Ectodermal cell (in vitro differentiated cells): ENCODE measurements around the gene CNTNAP5.

Experiments
- H3K27ac ChIP-seq: 2 replicates; pipeline ENCODE4 v1.7.0; 2013; ENCODE audit warnings: mild to moderate bottlenecking, low read depth, low read length; ENCODE audit not compliant: insufficient read depth, poor library complexity, severe bottlenecking
- H3K27me3 ChIP-seq: 2 replicates; pipeline ENCODE4 v1.7.0; 2013; ENCODE audit warnings: mild to moderate bottlenecking, low read length; ENCODE audit not compliant: insufficient read depth, control insufficient read depth, poor library complexity, severe bottlenecking
- H3K36me3 ChIP-seq: one replicate; pipeline ENCODE4 v1.7.0; 2013; ENCODE audit warnings: low read length; ENCODE audit not compliant: control insufficient read depth, insufficient read depth
- H3K4me1 ChIP-seq: one replicate; pipeline ENCODE4 v1.7.0; 2013; ENCODE audit warnings: low read length; ENCODE audit not compliant: control insufficient read depth, insufficient read depth
- H3K4me3 ChIP-seq: 2 replicates; pipeline ENCODE4 v1.7.0; 2013; ENCODE audit warnings: low read depth, low read length, control low read depth; ENCODE audit not compliant: insufficient read depth
- H3K9me3 ChIP-seq: 2 replicates; pipeline ENCODE4 v1.7.0; 2013; ENCODE audit warnings: mild to moderate bottlenecking, low read length, moderate library complexity; ENCODE audit not compliant: control insufficient read depth
- WGBS, 2 experiments: methylation state at CpG; one replicate each; pipeline ENCODE4 v1.1.7; 2013; ENCODE audit warnings: missing lambda C conversion rate in 2 of 2; 5-methylcytosine and 5-hydroxymethylcytosine counted together

The CNTNAP5 gene

DNA sequence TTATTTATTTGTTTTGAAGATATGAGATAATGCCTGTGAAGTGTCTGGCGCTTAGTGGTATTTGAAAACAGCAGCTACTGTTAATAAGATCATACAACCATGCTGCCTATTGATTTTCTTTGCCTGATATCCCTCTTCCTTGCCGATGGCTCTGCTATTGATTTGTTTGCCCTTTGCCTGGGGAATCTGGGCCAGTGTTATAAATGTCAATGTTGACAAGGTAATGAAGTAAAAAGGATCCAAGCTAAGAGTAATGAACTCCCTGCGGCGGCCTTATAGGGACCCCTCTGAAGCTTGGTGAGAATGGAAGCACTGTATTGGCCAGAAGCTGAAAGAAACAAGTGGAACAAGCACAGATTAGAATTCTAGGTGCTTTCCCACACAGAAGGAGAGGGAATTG, 854.6 kb downstream of the CNTNAP5 start:
- 91 to 95% methylated on average over 4 of the region's 4 CpGs for WGBS, 2 experiments
- H3K27me3 ChIP-seq: no peaks in the 10 kb centered on the region
- no peak overlapping the region for H3K27ac ChIP-seq
- H3K36me3 ChIP-seq: no peaks in the 10 kb centered on the region
- H3K9me3 ChIP-seq: no peaks in the 10 kb centered on the region
- no peak overlapping the region for H3K4me3 ChIP-seq
- no peaks in the 10 kb centered on the region for H3K4me1 ChIP-seq

DNA sequence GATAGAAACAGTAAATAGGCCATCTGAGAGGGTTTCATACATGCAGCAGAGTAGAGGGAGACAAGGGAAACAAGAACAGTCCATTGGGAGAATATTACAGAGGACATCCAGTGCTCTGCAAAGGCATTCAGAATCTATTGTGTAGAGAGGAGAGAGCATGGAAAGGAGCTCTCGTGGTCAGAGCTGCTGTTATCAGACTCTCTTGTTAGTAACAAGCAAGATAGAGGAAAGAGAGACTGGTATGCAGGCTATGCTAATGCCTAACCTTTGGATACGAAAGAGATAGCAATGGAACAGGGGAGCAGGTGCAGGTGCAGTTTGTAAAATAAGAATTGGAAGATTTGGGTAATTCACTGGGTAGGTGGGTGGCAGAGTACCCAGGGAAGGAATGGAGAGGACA, 855.9 kb downstream of the CNTNAP5 start:
- H3K27me3 ChIP-seq: no peaks in the 10 kb centered on the region
- no peaks in the 10 kb centered on the region for H3K9me3 ChIP-seq
- WGBS, 2 experiments: 73 to 77% methylated on average over 2 of the region's 2 CpGs
- no peaks in the 10 kb centered on the region for H3K4me1 ChIP-seq
- H3K36me3 ChIP-seq: no peaks in the 10 kb centered on the region
- no peak overlapping the region for H3K27ac ChIP-seq
- H3K4me3 ChIP-seq: no peak overlapping the region

DNA sequence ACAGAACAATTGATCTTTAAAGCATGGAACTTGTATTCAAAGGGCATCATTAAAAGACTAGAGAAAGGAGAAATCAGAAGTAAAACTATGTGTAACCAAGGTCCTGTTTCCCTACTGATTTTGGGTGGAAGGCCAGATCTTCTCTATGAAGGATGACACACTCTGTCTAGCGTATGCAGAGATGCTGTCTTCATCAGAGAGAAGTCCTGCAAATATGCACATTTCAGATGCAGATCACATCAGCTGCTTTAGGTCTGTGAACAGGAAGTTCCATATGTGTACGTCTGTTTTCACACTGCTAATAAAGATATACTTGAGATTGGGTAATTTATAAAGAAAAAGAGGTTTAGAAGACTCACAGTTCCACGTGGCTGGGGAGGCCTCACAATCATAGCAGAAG, 857.3 kb downstream of the CNTNAP5 start:
- H3K4me1 ChIP-seq: no peaks in the 10 kb centered on the region

DNA sequence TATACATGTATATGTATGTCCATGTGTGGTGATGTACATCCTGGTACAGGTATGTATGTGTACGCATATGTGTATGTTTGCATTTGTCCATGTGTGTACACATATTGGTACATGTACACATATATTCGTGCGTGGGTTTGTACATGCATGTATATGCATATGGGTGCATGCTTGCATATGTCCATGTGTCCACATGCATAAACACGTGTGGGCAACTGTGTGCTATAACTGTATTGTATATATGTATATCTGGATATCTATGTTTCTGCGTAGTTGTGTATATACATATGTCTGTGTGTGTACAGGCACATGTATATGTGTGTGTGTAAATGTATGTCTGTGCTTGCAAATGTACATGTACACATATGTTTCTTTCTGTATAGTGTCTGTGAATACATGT, 858.5 kb downstream of the CNTNAP5 start:
- Histone ChIP-seq H3K36me3 (no peaks in the 10 kb centered on the region), H3K27ac (no peak overlapping the region), H3K9me3 (no peaks in the 10 kb centered on the region), H3K27me3 (no peaks in the 10 kb centered on the region), H3K4me3 (no peak overlapping the region), H3K4me1 (no peaks in the 10 kb centered on the region)
- 89 to 95% methylated on average over 5 of the region's 5 CpGs for WGBS, 2 experiments

More for the DNA sequence above, 857.3 kb downstream of the CNTNAP5 start:
- H3K9me3 ChIP-seq: no peaks in the 10 kb centered on the region
- no peak overlapping the region for H3K4me3 ChIP-seq
- no peaks in the 10 kb centered on the region for H3K36me3 ChIP-seq
- no peak overlapping the region for H3K27ac ChIP-seq
- no peaks in the 10 kb centered on the region for H3K27me3 ChIP-seq
- whole genome bisulfite sequencing, 2 experiments: 87 to 89% methylated on average over 3 of the region's 3 CpGs

DNA sequence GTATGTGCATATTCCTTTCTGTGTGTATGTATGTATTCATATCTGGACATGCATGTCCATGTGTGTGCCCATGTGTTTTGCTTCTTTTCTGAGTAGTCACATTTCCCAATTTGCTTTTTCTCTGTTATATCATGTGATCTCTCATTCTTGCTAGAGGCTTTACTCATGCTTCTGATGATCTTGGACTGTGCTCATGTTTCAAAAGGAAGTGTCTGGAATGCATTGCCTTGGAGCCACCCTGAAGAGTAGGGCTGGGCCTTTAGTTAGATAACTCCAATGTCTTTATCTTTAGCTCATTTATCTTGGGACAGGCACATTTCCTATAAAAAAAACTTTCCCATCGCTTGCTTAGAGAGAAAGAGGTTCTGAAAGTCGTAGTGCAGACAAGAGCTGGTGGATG, 859.2 kb downstream of the CNTNAP5 start:
- 91 to 100% methylated on average over 2 of the region's 2 CpGs for WGBS, 2 experiments
- Histone ChIP-seq H3K27me3 (no peaks in the 10 kb centered on the region), H3K9me3 (no peaks in the 10 kb centered on the region), H3K4me3 (no peak overlapping the region), H3K36me3 (no peaks in the 10 kb centered on the region), H3K27ac (no peak overlapping the region), H3K4me1 (no peaks in the 10 kb centered on the region)

DNA sequence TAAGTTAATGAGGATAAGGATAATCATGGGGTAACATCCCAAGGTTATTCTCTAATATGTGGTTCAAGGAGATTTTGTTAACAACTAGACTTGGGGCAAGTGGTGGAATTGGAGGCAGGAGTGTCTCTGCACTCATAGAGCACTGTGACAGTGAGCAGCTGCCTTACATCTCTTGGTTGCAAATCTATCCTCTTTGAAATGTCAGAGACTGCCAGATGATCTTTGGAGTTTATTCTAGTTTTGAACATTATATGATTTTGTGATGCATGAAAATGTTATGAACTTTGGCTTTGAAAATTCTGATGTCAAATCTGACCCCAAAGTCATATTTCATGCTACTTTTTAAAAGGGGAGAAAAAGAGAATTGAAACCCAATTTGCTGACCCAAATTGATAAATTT, 861.1 kb downstream of the CNTNAP5 start:
- H3K4me1 ChIP-seq: no peaks in the 10 kb centered on the region
- H3K9me3 ChIP-seq: no peaks in the 10 kb centered on the region
- H3K27ac ChIP-seq: no peak overlapping the region
- no peaks in the 10 kb centered on the region for H3K36me3 ChIP-seq
- H3K4me3 ChIP-seq: no peak overlapping the region
- H3K27me3 ChIP-seq: no peaks in the 10 kb centered on the region

DNA sequence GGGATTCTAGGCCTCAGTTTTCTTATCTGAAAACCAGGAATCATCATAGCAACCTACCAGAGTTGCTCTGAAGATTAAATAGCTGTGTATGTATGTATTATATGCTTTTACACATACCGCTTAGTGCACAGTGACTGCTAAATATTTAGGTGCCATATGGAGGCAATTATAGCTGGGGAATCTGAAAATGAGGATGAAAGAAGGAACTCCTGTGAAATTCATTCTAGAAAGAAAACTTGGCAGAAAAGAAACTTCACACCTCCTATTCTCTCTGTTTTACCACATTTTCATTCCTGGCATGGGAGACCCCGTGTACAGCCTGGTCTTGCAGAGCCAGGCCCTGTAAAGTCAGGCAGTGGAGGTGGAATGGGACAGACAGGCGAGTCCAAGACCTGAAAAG, 862.4 kb downstream of the CNTNAP5 start:
- H3K36me3 ChIP-seq: no peaks in the 10 kb centered on the region
- no peak overlapping the region for H3K4me3 ChIP-seq
- no peaks in the 10 kb centered on the region for H3K27me3 ChIP-seq
- H3K9me3 ChIP-seq: no peaks in the 10 kb centered on the region
- H3K27ac ChIP-seq: no peak overlapping the region
- WGBS, 2 experiments: 94 to 97% methylated on average over 3 of the region's 3 CpGs
- H3K4me1 ChIP-seq: no peaks in the 10 kb centered on the region

DNA sequence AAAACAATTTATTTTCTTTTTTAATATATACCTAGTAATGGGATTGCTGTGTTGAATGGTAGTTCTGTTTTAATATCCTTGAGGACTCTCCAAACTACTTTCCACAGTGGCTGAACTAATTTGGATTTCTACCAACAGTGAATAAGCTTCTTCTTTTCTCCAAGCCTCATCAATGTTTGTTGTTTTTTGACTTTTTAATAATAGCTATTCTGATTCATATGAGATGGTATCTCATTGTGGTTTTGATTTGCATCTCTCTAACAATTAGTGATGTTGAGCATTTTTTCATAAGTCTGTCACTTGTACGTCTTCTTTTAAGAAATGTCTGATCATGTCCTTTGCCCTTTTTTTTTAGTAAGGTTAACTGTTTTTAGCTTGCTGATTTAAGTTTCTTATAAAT, 863.3 kb downstream of the CNTNAP5 start:
- Histone ChIP-seq H3K4me3 (no peak overlapping the region), H3K9me3 (no peaks in the 10 kb centered on the region), H3K27me3 (no peaks in the 10 kb centered on the region), H3K36me3 (no peaks in the 10 kb centered on the region), H3K4me1 (no peaks in the 10 kb centered on the region), H3K27ac (no peak overlapping the region)
- WGBS, 2 experiments: 83 to 100% methylated on average over 1 of the region's 1 CpG

DNA sequence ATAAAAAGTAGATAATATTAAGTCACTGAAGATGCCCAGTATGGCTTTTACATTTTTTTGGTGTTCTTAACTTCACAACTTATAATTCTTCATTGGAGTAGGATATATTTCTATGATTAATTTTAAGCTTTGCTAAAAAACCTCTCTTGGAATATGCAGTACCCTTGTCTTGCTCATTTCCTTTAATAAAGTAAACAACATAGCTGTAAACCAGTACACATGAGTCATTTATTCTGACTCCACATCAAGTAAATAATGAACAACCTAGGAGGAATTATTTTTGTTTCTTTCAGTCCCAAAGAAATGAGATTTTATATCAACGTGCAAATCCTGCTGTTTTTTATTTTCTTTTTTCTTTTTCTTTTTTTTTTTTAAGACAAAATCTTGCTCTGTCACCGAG, 869.1 kb downstream of the CNTNAP5 start:
- Histone ChIP-seq H3K36me3 (no peaks in the 10 kb centered on the region), H3K4me1 (no peaks in the 10 kb centered on the region), H3K27me3 (no peaks in the 10 kb centered on the region), H3K9me3 (no peaks in the 10 kb centered on the region), H3K4me3 (no peak overlapping the region), H3K27ac (no peak overlapping the region)
- 92 to 93% methylated on average over 2 of the region's 2 CpGs for WGBS, 2 experiments

DNA sequence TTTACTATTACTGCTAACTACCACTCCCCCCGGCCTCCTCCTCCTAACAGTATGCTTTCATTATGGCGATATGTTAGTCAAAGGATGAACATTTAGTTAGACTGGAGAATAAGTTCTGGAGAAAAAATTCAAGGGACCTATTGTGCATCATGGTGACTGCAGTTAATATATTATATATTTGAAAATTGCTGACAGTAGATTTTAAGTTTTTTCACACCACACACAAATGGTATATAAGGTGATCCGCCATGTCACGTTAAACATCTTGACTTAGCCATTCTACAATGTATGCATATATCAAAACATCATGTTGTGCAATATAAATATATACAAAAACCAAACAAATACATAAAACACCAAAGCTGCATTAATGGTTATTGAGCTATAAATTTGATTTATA, 873.7 kb downstream of the CNTNAP5 start:
- H3K9me3 ChIP-seq: no peaks in the 10 kb centered on the region
- WGBS, 2 experiments: 100% methylated on average over 4 of the region's 4 CpGs; no CpG with 5 or more reads in 1 of the 2 experiments
- H3K27ac ChIP-seq: no peak overlapping the region
- no peak overlapping the region for H3K4me3 ChIP-seq
- no peaks in the 10 kb centered on the region for H3K36me3 ChIP-seq
- H3K4me1 ChIP-seq: no peaks in the 10 kb centered on the region
- no peaks in the 10 kb centered on the region for H3K27me3 ChIP-seq

DNA sequence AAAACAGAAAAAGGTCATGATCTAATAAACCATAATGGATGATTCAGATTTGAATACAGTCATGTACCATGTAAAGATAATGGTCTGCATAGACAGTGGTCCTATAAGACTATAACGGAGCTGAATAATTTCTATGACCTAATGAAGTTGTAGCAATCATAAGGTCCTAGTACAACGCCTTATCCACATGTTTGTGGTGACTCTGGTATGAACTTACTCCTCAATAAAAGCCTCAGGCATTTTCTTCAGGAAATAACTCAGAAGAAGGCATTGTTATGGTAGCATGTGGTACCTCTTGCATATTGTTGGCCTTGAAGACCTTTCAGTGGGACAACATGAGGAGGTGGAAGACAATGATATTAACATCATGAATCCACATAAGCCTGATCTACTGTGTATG, 883.3 kb downstream of the CNTNAP5 start:
- Histone ChIP-seq H3K27ac (no peak overlapping the region), H3K36me3 (no peaks in the 10 kb centered on the region), H3K9me3 (no peaks in the 10 kb centered on the region), H3K27me3 (no peaks in the 10 kb centered on the region), H3K4me3 (no peak overlapping the region), H3K4me1 (no peaks in the 10 kb centered on the region)
- WGBS, 2 experiments: 91 to 95% methylated on average over 2 of the region's 2 CpGs
